Loucy (cell line): ENCODE data around the gene VAT1.
A peak's percentile ranks its signal among the peaks of the same experiment; 100 is the strongest.
"Not testable (repeated sequence)": the region's sequence is repeated elsewhere in the genome, so short reads cannot be mapped to it uniquely, and the experiment has no call there.

Source experiments
- H2AFZ ChIP-seq: fragments of 200-600 bp; sonication (generic); 2 replicates; pipeline ENCODE4 v1.6.0; 2016; ENCODE audit warnings: antibody characterized with exemption, mild to moderate bottlenecking, low read length, moderate library complexity
- H3F3A ChIP-seq: fragments of 200-600 bp; 2 replicates; pipeline ENCODE4 v1.6.0; 2016; ENCODE audit warnings: antibody characterized with exemption, low read depth, mild to moderate bottlenecking
- H3K27me3 ChIP-seq: fragments of 200-600 bp; sonication (generic); 2 replicates; pipeline ENCODE4 v1.6.1; 2014; ENCODE audit warnings: low read length, mild to moderate bottlenecking; ENCODE audit not compliant: insufficient read depth, poor library complexity, severe bottlenecking
- H3K36me3 ChIP-seq: fragments of 200-600 bp; sonication (generic); 2 replicates; pipeline ENCODE4 v1.6.1; 2016; ENCODE audit warnings: low read length; ENCODE audit not compliant: insufficient read depth
- H3K4me1 ChIP-seq: fragments of 200-600 bp; sonication (generic); 2 replicates; pipeline ENCODE4 v1.5.1; 2014; ENCODE audit warnings: low read length, mild to moderate bottlenecking; ENCODE audit not compliant: insufficient read depth, poor library complexity, severe bottlenecking
- H3K4me2 ChIP-seq: fragments of 200-600 bp; sonication (generic); 2 replicates; pipeline ENCODE4 v1.6.0; 2014; ENCODE audit warnings: antibody characterized with exemption, low read length, low read depth, mild to moderate bottlenecking; ENCODE audit not compliant: poor library complexity, severe bottlenecking
- H3K4me3 ChIP-seq: fragments of 200-600 bp; sonication (generic); 2 replicates; pipeline ENCODE4 v1.5.1; 2014; ENCODE audit warnings: low read length, mild to moderate bottlenecking, mixed read lengths; ENCODE audit not compliant: poor library complexity, severe bottlenecking
- H3K79me2 ChIP-seq: fragments of 200-600 bp; sonication (generic); 2 replicates; pipeline ENCODE4 v1.6.1; 2014; ENCODE audit warnings: low read length; ENCODE audit not compliant: insufficient read depth
- H3K9ac ChIP-seq: fragments of 200-600 bp; sonication (generic); 2 replicates; pipeline ENCODE4 v1.6.0; 2014; ENCODE audit warnings: mild to moderate bottlenecking, low read depth, low read length, moderate library complexity; ENCODE audit not compliant: poor library complexity, severe bottlenecking
- H3K9me2 ChIP-seq: fragments of 200-600 bp; sonication (generic); replicated peaks from 2 replicates; pipeline ENCODE4 v1.6.1; 2016; ENCODE audit warnings: low read depth, low read length, mixed read lengths
- H3K9me3 ChIP-seq: fragments of 200-600 bp; sonication (generic); 2 replicates; pipeline ENCODE4 v1.6.1; 2014; ENCODE audit warnings: mild to moderate bottlenecking, antibody characterized with exemption, low read length, low read depth; ENCODE audit not compliant: insufficient read depth
- H4K20me1 ChIP-seq: fragments of 200-600 bp; sonication (generic); 2 replicates; pipeline ENCODE4 v1.6.0; 2014; ENCODE audit warnings: antibody characterized with exemption, low read length, mild to moderate bottlenecking; ENCODE audit not compliant: insufficient read depth, poor library complexity, severe bottlenecking
- EZH2phosphoT487 ChIP-seq: fragments of 200-600 bp; IDR thresholded peaks from 2 replicates; pipeline ENCODE4 v1.6.1; 2018; ENCODE audit warnings: antibody characterized with exemption, mild to moderate bottlenecking, moderate library complexity, borderline replicate concordance
- TF ChIP-seq, protein P1 (sequence below): fragments of 200-600 bp; sonication (generic); conservative IDR thresholded peaks from 2 replicates; pipeline ENCODE4 v1.5.1; 2014; ENCODE audit warnings: mild to moderate bottlenecking, antibody characterized with exemption, low read length

VAT1 gene

DNA sequence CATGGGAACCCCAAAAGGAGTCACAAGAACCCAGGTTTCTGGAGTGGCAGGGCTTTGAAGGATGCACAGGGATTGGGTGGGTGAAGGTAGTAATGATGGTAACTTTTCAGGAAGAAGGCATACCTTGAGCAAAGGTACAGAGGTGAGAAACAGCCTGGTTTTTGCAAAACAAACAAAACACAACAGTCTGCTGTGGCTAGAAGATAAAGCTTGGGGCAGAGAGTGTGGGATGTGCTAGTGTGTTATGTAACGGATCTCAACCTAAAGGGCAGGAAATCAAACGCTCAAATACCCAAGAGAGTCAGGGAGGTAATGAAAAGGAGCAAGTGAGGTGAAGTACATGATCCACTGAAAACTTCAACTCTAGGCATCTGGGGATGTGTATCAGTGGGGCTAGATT, 46.9 kb downstream of the VAT1 start:
- Histone ChIP-seq H3K27me3 (no peaks in the 10 kb centered on the region), H3K4me2 (peak overlapping the region; percentile 9), H3K4me1 (peaks cover 16% of the 10 kb centered on the region), H3K9me3 (no peaks in the 10 kb centered on the region), H3K4me3 (no peak overlapping the region), H3K79me2 (peaks cover 9% of the 10 kb centered on the region; the same call in 1 of the 2 replicates), H3K9me2 (no peaks in the 10 kb centered on the region), H3K36me3 (no peaks in the 10 kb centered on the region), H3K9ac (no peak overlapping the region), H3F3A (no peaks in the 10 kb centered on the region), H4K20me1 (no peaks in the 10 kb centered on the region), H2AFZ (no peak overlapping the region)
- TF ChIP-seq, protein P1, sequence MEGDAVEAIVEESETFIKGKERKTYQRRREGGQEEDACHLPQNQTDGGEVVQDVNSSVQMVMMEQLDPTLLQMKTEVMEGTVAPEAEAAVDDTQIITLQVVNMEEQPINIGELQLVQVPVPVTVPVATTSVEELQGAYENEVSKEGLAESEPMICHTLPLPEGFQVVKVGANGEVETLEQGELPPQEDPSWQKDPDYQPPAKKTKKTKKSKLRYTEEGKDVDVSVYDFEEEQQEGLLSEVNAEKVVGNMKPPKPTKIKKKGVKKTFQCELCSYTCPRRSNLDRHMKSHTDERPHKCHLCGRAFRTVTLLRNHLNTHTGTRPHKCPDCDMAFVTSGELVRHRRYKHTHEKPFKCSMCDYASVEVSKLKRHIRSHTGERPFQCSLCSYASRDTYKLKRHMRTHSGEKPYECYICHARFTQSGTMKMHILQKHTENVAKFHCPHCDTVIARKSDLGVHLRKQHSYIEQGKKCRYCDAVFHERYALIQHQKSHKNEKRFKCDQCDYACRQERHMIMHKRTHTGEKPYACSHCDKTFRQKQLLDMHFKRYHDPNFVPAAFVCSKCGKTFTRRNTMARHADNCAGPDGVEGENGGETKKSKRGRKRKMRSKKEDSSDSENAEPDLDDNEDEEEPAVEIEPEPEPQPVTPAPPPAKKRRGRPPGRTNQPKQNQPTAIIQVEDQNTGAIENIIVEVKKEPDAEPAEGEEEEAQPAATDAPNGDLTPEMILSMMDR = no peak
- TF ChIP-seq EZH2phosphoT487 = no peak

DNA sequence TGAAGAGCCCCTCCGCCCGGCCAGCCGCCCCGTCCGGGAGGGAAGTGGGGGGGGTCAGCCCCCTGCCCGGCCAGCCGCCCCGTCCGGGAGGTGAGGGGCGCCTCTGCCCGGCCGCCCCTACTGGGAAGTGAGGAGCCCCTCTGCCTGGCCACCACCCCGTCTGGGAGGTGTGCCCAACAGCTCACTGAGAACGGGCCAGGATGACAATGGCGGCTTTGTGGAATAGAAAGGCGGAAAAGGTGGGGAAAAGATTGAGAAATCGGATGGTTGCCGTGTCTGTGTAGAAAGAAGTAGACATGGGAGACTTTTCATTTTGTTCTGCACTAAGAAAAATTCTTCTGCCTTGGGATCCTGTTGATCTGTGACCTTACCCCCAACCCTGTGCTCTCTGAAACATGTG, 48.9 kb downstream of the VAT1 start:
- not testable (repeated sequence) for H3F3A ChIP-seq, H3K4me2 ChIP-seq, H3K4me3 ChIP-seq, H3K9ac ChIP-seq, H3K9me3 ChIP-seq, H3K79me2 ChIP-seq, H2AFZ ChIP-seq, H3K27me3 ChIP-seq, H3K4me1 ChIP-seq, H3K9me2 ChIP-seq, H3K36me3 ChIP-seq, H4K20me1 ChIP-seq

DNA sequence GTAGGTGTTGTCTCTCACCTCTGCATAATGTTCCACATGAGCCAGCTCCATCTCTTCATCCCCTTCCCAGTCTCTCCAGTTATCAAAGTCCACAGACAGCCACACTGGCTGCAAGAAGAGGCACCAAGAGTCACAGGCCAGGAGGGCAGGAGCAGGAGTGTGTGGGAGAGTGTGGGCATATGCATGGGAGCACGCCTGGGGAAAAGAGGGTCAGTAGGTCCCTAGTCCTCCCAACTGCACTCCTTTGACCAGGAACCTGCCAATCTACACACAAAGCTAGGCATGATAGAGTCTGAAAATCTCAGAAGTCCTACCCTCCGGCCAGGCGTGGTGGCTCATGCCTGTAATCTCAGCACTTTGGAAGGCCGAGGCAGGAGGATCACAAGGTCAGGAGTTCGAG, 50.6 kb downstream of the VAT1 start:
- Histone ChIP-seq H3K4me3 (no peak overlapping the region), H3K36me3 (no peaks in the 10 kb centered on the region), H4K20me1 (no peaks in the 10 kb centered on the region), H3F3A (no peaks in the 10 kb centered on the region; the same call in 1 of the 2 replicates), H2AFZ (no peak overlapping the region), H3K4me2 (no peak overlapping the region), H3K27me3 (no peaks in the 10 kb centered on the region), H3K9me2 (no peaks in the 10 kb centered on the region), H3K4me1 (peaks cover 5% of the 10 kb centered on the region), H3K9me3 (no peaks in the 10 kb centered on the region), H3K79me2 (no peaks in the 10 kb centered on the region), H3K9ac (no peak overlapping the region)
- TF ChIP-seq EZH2phosphoT487 = no peak
- TF ChIP-seq, protein P1 = no peak

DNA sequence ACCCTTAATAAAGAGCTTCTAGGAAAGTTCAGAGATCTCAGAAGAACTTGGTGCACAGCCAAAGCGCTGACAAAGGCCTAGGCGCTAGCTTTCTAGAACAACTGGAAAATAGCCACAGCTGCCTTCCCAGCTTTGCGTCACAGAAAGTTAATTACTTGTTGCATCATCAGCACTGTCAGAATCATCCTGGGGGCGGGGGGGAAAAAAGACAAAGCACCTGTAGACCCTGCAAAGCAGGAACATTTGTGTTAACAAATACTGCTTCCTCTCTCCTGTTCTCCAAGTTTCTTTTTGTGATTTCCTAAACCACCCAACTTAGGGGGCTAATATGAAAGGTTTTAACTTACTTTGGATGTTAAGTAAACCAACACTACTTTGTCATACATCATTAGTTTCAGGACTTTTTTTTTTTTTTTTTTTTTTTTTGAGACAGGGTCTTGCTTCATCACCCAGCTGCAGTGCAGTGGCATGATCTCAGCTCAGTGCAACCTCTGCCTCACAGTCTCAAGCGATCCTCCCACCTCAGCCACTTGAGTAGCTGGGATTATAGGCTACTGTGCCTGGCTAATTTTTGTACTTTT, 53.1 kb downstream of the VAT1 start:
- H3K9ac ChIP-seq = no peak overlapping the region
- no peaks in the 10 kb centered on the region for H3K9me3 ChIP-seq
- no peaks in the 10 kb centered on the region for H3K4me1 ChIP-seq
- H3K36me3 ChIP-seq = no peaks in the 10 kb centered on the region
- no peak overlapping the region for H3K4me3 ChIP-seq
- H3F3A ChIP-seq = no peaks in the 10 kb centered on the region; the same call in 1 of the 2 replicates
- no peak for TF ChIP-seq EZH2phosphoT487
- TF ChIP-seq, protein P1 = no peak
- no peak overlapping the region for H3K4me2 ChIP-seq
- H4K20me1 ChIP-seq = no peaks in the 10 kb centered on the region
- no peaks in the 10 kb centered on the region for H3K9me2 ChIP-seq
- H3K27me3 ChIP-seq = no peaks in the 10 kb centered on the region
- no peak overlapping the region for H2AFZ ChIP-seq
- H3K79me2 ChIP-seq = peaks cover under 1% of the 10 kb centered on the region; the same call in 1 of the 2 replicates
